Stimulated activated effector memory CD8-positive, alpha-beta T cell treated with anti-CD3 and anti-CD28 coated beads, Interleukin-12 subunit alpha, Interleukin-12 subunit beta, amount 100 ng/mL, for 72 hours (primary cell): ENCODE results near the gene DUSP8.
A peak's percentile ranks its signal among the peaks of the same experiment; 100 is the strongest.

Experiments used
- ATAC-seq: fragments of 150-1000 bp; cut with Tn5 transposase; 2 replicates; pipeline ENCODE4 v1.10.0; 2021
- DNase-seq, 2 donors: peaks; one replicate each; pipeline ENCODE4 v3.0.0; 2021 to 2022; ENCODE audit warnings: low spot score in 2 of 2
- H3K27ac Mint-ChIP-seq: one replicate; pipeline ENCODE4 v1.8.0; 2022; ENCODE audit warnings: mild to moderate bottlenecking, mixed read lengths
- H3K36me3 Mint-ChIP-seq: one replicate; pipeline ENCODE4 v1.8.0; 2022; ENCODE audit warnings: mild to moderate bottlenecking, mixed read lengths
- H3K4me1 Mint-ChIP-seq: one replicate; pipeline ENCODE4 v1.8.0; 2022; ENCODE audit warnings: mixed read lengths
- H3K4me3 Mint-ChIP-seq: one replicate; pipeline ENCODE4 v1.8.0; 2022; ENCODE audit warnings: mild to moderate bottlenecking, mixed read lengths
- H3K9me3 Mint-ChIP-seq: one replicate; pipeline ENCODE4 v1.8.0; 2022; ENCODE audit warnings: mixed read lengths

Gene DUSP8

GRCh38 chr11:1554981-1555712, 16.9 kb downstream of the DUSP8 start:
- ATAC-seq: no peak
- H3K9me3 Mint-ChIP-seq: no peaks in the 10 kb centered on the region

GRCh38 chr11:1553808-1554594, 18.1 kb downstream of the DUSP8 start:
- Mint-ChIP-seq H3K36me3 (no peaks in the 10 kb centered on the region), H3K9me3 (no peaks in the 10 kb centered on the region), H3K4me1 (no peaks in the 10 kb centered on the region), H3K27ac (no peak overlapping the region), H3K4me3 (no peak overlapping the region)
- ATAC-seq: no peak
- no peak for DNase-seq

More at GRCh38 chr11:1554981-1555712, 16.9 kb downstream of the DUSP8 start:
- H3K27ac Mint-ChIP-seq: no peak overlapping the region
- no peak overlapping the region for H3K4me3 Mint-ChIP-seq
- H3K4me1 Mint-ChIP-seq: no peaks in the 10 kb centered on the region
- H3K36me3 Mint-ChIP-seq: no peaks in the 10 kb centered on the region
- no peak for DNase-seq

GRCh38 chr11:1549338-1550330, 22.4 kb downstream of the DUSP8 start:
- Mint-ChIP-seq H3K36me3 (no peaks in the 10 kb centered on the region), H3K4me1 (no peaks in the 10 kb centered on the region), H3K9me3 (no peaks in the 10 kb centered on the region), H3K4me3 (no peak overlapping the region), H3K27ac (no peak overlapping the region)
- no peak for ATAC-seq
- no peak for DNase-seq

GRCh38 chr11:1548221-1549070, 23.6 kb downstream of the DUSP8 start:
- Mint-ChIP-seq H3K9me3 (no peaks in the 10 kb centered on the region), H3K4me3 (peak overlapping the region; percentile 58), H3K27ac (no peak overlapping the region), H3K4me1 (no peaks in the 10 kb centered on the region), H3K36me3 (no peaks in the 10 kb centered on the region)
- ATAC-seq (no peak), DNase-seq (no peak)

- H3K27ac Mint-ChIP-seq: peak overlapping the region; percentile 60
- no peaks in the 10 kb centered on the region for H3K36me3 Mint-ChIP-seq
- H3K4me1 Mint-ChIP-seq: no peaks in the 10 kb centered on the region
- ATAC-seq (peak; percentile 9), DNase-seq (no peak)
- no peaks in the 10 kb centered on the region for H3K9me3 Mint-ChIP-seq
- H3K4me3 Mint-ChIP-seq: peak overlapping the region; percentile 58
These were observed 24.5 kb downstream of the DUSP8 start for GRCh38 chr11:1547467-1548098.

- peak overlapping the region; percentile 58 for H3K4me3 Mint-ChIP-seq
These were observed 25.3 kb downstream of the DUSP8 start for GRCh38 chr11:1546536-1547466.

GRCh38 chr11:1546077-1546535, 26.0 kb downstream of the DUSP8 start:
- no peak for ATAC-seq
- Mint-ChIP-seq H3K27ac (no peak overlapping the region), H3K4me1 (no peaks in the 10 kb centered on the region), H3K36me3 (no peaks in the 10 kb centered on the region), H3K9me3 (no peaks in the 10 kb centered on the region), H3K4me3 (peak overlapping the region; percentile 52)
- DNase-seq: no peak

More at GRCh38 chr11:1546536-1547466, 25.3 kb downstream of the DUSP8 start:
- ATAC-seq (peak; percentile 69), DNase-seq (peak; percentile 30 to 72)
- H3K4me1 Mint-ChIP-seq: no peaks in the 10 kb centered on the region
- H3K9me3 Mint-ChIP-seq: no peaks in the 10 kb centered on the region
- no peaks in the 10 kb centered on the region for H3K36me3 Mint-ChIP-seq
- H3K27ac Mint-ChIP-seq: peak overlapping the region; percentile 60

GRCh38 chr11:1545432-1545831, 26.6 kb downstream of the DUSP8 start:
- Mint-ChIP-seq H3K27ac (no peak overlapping the region), H3K36me3 (no peaks in the 10 kb centered on the region), H3K4me1 (no peaks in the 10 kb centered on the region), H3K9me3 (no peaks in the 10 kb centered on the region), H3K4me3 (no peak overlapping the region)
- DNase-seq: no peak
- no peak for ATAC-seq

GRCh38 chr11:1544536-1544935, 27.5 kb downstream of the DUSP8 start:
- H3K36me3 Mint-ChIP-seq: no peaks in the 10 kb centered on the region
- DNase-seq (no peak), ATAC-seq (no peak)
- H3K9me3 Mint-ChIP-seq: no peaks in the 10 kb centered on the region
- no peak overlapping the region for H3K27ac Mint-ChIP-seq
- no peak overlapping the region for H3K4me3 Mint-ChIP-seq
- no peaks in the 10 kb centered on the region for H3K4me1 Mint-ChIP-seq

- no peaks in the 10 kb centered on the region for H3K36me3 Mint-ChIP-seq
- no peaks in the 10 kb centered on the region for H3K4me1 Mint-ChIP-seq
- no peak overlapping the region for H3K4me3 Mint-ChIP-seq
- DNase-seq: no peak
- no peak for ATAC-seq
- H3K9me3 Mint-ChIP-seq: no peaks in the 10 kb centered on the region
- no peak overlapping the region for H3K27ac Mint-ChIP-seq
These were observed 28.3 kb downstream of the DUSP8 start for GRCh38 chr11:1543606-1544263.

- Mint-ChIP-seq H3K36me3 (no peaks in the 10 kb centered on the region), H3K27ac (no peak overlapping the region), H3K4me1 (no peaks in the 10 kb centered on the region), H3K4me3 (no peak overlapping the region), H3K9me3 (no peaks in the 10 kb centered on the region)
- no peak for ATAC-seq
- no peak for DNase-seq
These were observed 29.8 kb downstream of the DUSP8 start for GRCh38 chr11:1542267-1542666.

- H3K4me1 Mint-ChIP-seq: no peaks in the 10 kb centered on the region
- H3K9me3 Mint-ChIP-seq: no peaks in the 10 kb centered on the region
- H3K27ac Mint-ChIP-seq: no peak overlapping the region
These were observed 30.4 kb downstream of the DUSP8 start for GRCh38 chr11:1541474-1542204.

More at GRCh38 chr11:1541474-1542204, 30.4 kb downstream of the DUSP8 start:
- no peak for DNase-seq
- H3K4me3 Mint-ChIP-seq: no peak overlapping the region
- ATAC-seq: peak; percentile 8
- H3K36me3 Mint-ChIP-seq: no peaks in the 10 kb centered on the region
